Measurements from ENCODE around the gene KANSL3.

KANSL3 gene

GRCh38 chr2:96616535-96616934, 21.6 kb downstream of the KANSL3 start:
- H3K27ac ChIP-seq = no peak overlapping the region
- TF ChIP-seq CTCF (conservative IDR thresholded peaks at IDR 0.05) = no peak

GRCh38 chr2:96616128-96616527, 22.0 kb downstream of the KANSL3 start:
- TF ChIP-seq CTCF (conservative IDR thresholded peaks at IDR 0.05) = no peak

DNA sequence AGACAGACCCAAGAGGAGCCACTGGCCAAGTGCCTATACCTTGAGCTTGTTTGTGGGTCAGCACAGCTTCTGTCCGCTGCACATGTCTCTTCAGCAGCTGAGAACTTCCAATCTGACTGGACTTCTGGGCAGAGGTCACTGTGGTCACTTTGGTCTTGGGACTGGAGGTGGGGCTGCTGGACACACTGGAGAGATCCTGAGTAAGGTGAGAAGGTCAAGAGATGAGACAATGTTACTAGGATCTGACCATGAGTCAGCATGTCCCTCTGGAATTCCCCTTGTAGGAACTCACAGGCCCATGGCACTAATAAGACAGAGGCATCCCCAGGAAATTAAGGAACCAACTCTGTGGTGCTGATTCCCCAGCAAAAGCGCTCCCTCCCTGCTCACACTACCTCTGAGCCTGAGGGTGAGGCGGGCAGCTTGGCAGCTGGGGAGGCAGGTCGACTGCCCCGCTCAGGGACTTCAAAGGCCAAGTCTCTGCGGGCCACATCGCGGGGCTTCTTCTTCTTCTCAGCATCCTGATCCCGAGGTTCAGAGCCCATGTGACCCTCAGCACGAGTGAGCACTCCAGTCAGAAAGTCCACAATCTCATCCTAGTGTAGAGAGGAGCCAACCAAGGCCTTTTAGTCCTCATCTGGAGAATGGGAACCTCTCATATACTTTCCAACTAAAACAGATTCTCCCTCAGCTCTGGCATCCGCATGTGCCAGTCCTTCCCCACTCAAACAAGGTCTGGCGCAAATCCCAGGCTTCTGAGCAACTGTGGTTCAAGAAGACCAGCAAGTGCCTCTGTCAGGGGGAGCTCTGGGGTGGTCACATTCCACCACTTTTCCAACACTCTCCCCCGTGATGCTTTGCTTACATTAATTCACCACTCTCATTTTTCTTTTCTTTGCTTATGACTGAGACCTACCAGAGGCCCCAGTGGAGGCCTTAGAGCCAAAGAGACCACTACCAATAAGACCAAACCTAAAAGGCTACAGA, 29.4 kb downstream of the KANSL3 start:
- no peak overlapping the region for H3K27ac ChIP-seq
- TF ChIP-seq CTCF (conservative IDR thresholded peaks at IDR 0.05) = no peak

More at GRCh38 chr2:96616128-96616527, 22.0 kb downstream of the KANSL3 start:
- H3K27ac ChIP-seq = no peak overlapping the region

DNA sequence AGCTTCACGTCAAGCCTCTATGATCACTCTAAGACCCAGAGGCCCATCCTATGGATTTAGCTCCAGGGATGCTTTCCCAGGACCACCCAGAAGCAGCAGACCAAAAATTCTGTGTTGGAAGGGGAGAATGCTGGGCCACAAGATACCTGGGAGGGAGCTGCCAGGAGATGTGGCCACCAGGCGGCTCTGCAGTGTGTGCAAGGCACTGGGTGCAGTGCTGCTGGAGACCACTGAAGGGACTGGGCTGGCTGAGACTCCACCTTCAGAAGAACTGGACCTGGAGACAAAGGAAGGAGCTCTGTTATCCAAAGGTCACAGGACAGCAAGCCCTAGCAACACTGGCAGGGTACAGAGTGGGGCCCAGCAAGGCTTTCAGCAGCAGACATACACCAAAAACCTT, 34.0 kb downstream of the KANSL3 start:
- peak; percentile 49 for TF ChIP-seq CTCF (conservative IDR thresholded peaks at IDR 0.05)
- H3K27ac ChIP-seq = peak overlapping the region; percentile 76

GRCh38 chr2:96602330-96602823, 35.7 kb downstream of the KANSL3 start:
- H3K27ac ChIP-seq = peak overlapping the region; percentile 76
- TF ChIP-seq CTCF (conservative IDR thresholded peaks at IDR 0.05) = peak; percentile 68

DNA sequence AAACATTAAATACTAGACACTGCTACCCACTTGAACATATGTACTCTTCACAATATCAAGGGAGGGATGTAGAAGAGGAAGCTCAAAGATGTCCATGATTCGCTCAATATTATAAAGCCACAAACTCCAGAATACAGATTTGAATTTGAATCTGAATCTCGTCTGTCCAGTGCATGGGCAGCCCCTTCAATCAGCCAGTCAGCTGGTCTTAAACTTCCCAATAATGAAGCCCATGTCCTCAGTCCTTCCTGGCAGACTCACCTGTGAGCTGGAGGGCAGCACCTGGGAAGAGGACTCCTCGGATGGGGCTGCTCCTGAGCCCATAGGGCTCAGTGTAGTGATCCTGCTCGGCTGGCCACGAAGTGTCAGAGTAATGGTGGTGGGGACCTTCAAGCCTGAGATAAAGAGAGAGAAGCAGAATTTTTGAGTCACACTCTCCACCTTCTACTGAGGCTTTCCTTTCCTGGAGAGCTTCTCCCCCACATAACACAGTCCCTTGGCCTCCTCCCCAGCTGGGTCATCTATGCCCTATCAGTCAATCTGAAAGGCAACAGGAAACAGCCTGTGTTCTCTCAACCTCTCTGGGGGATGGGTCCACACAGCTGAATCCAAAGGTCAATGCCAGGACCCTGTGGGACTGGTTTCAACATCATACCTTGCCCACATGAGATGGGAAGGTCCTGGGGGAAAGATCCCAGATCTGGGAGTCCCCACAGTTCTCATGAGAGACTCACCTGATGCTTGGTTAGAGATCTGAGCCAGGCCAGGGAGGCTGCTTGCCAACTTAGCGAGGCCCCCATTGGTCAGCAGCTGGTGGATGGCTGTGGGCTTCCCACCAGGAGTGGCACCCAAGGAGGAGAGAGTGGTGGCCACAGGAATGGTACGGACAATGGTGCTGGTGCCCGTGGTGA, 36.5 kb downstream of the KANSL3 start:
- peak overlapping the region; percentile 76 for H3K27ac ChIP-seq

More for the DNA sequence above, 36.5 kb downstream of the KANSL3 start:
- no peak for TF ChIP-seq CTCF (conservative IDR thresholded peaks at IDR 0.05)
